ENCODE measurements around the gene BARX1.

BARX1 gene

DNA sequence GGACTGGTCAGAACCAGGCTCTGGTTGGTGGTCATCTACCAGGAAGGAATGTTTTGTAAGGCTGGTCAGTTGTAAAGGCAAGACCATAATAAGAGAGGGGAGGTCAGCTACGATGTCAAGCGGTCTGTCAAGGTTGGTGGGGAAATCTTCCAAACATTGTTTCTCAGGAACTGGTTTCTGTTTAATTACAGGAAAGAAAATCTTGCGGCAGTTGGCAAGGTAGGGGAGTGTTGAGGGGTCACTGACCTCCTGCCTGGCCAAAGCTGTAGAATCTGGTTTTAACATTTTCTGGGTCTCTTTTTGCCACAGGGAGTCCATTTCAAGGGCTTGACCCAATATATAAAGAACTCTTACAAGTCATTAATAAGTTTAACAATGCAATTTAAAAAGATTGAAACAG lies 39.0 kb upstream of the BARX1 start (continued):
- TF ChIP-seq, protein P1, sequence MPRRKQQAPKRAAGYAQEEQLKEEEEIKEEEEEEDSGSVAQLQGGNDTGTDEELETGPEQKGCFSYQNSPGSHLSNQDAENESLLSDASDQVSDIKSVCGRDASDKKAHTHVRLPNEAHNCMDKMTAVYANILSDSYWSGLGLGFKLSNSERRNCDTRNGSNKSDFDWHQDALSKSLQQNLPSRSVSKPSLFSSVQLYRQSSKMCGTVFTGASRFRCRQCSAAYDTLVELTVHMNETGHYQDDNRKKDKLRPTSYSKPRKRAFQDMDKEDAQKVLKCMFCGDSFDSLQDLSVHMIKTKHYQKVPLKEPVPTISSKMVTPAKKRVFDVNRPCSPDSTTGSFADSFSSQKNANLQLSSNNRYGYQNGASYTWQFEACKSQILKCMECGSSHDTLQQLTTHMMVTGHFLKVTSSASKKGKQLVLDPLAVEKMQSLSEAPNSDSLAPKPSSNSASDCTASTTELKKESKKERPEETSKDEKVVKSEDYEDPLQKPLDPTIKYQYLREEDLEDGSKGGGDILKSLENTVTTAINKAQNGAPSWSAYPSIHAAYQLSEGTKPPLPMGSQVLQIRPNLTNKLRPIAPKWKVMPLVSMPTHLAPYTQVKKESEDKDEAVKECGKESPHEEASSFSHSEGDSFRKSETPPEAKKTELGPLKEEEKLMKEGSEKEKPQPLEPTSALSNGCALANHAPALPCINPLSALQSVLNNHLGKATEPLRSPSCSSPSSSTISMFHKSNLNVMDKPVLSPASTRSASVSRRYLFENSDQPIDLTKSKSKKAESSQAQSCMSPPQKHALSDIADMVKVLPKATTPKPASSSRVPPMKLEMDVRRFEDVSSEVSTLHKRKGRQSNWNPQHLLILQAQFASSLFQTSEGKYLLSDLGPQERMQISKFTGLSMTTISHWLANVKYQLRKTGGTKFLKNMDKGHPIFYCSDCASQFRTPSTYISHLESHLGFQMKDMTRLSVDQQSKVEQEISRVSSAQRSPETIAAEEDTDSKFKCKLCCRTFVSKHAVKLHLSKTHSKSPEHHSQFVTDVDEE (CRISPR knock-in tag; IDR thresholded peaks at IDR 0.05) = no peak
- TF ChIP-seq ZNF8 (CRISPR knock-in tag; IDR thresholded peaks at IDR 0.05) = no peak
- TF ChIP-seq, protein P2, sequence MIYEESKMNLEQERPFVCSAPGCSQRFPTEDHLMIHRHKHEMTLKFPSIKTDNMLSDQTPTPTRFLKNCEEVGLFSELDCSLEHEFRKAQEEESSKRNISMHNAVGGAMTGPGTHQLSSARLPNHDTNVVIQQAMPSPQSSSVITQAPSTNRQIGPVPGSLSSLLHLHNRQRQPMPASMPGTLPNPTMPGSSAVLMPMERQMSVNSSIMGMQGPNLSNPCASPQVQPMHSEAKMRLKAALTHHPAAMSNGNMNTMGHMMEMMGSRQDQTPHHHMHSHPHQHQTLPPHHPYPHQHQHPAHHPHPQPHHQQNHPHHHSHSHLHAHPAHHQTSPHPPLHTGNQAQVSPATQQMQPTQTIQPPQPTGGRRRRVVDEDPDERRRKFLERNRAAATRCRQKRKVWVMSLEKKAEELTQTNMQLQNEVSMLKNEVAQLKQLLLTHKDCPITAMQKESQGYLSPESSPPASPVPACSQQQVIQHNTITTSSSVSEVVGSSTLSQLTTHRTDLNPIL (CRISPR knock-in tag; IDR thresholded peaks at IDR 0.05; ENCODE audit: low read depth) = no peak
- no peak for TF ChIP-seq BACH2 (CRISPR knock-in tag; IDR thresholded peaks at IDR 0.05; ENCODE audit: borderline replicate concordance)
- TF ChIP-seq SNAI2 (CRISPR knock-in tag; IDR thresholded peaks at IDR 0.05) = no peak
- TF ChIP-seq OSR1 (CRISPR knock-in tag; IDR thresholded peaks at IDR 0.05) = no peak
- no peak for TF ChIP-seq TCF4 (CRISPR knock-in tag; IDR thresholded peaks at IDR 0.05; ENCODE audit: borderline replicate concordance)
- no peak for TF ChIP-seq RARB (CRISPR knock-in tag; IDR thresholded peaks at IDR 0.05)
- no peak for TF ChIP-seq TOX (CRISPR knock-in tag; IDR thresholded peaks at IDR 0.05; ENCODE audit: borderline replicate concordance)
- TF ChIP-seq, protein P3, sequence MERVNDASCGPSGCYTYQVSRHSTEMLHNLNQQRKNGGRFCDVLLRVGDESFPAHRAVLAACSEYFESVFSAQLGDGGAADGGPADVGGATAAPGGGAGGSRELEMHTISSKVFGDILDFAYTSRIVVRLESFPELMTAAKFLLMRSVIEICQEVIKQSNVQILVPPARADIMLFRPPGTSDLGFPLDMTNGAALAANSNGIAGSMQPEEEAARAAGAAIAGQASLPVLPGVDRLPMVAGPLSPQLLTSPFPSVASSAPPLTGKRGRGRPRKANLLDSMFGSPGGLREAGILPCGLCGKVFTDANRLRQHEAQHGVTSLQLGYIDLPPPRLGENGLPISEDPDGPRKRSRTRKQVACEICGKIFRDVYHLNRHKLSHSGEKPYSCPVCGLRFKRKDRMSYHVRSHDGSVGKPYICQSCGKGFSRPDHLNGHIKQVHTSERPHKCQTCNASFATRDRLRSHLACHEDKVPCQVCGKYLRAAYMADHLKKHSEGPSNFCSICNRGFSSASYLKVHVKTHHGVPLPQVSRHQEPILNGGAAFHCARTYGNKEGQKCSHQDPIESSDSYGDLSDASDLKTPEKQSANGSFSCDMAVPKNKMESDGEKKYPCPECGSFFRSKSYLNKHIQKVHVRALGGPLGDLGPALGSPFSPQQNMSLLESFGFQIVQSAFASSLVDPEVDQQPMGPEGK (CRISPR knock-in tag; IDR thresholded peaks at IDR 0.05; ENCODE audit: borderline replicate concordance) = no peak
- TF ChIP-seq ZNF565 (CRISPR knock-in tag; conservative IDR thresholded peaks at IDR 0.05; ENCODE audit: low read depth) = no peak

DNA sequence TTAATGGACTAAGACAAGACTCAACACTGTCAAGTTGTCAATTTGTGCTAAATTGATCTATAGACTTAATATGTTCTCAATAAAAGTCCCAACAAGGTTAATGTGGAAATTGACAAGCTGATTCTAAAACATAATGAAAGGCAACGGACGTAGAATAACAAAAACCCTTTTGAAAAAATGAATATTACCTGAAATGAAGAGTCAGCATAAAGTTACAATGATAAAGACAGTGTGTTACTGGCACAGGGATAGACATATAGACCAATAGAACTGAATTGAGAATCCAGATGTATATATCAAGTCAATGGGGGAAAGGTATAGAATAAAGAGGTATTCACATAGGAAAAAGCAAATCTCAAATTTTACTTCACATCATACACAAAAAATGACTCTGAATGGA lies 37.7 kb upstream of the BARX1 start:
- TF ChIP-seq PPARA (CRISPR knock-in tag; IDR thresholded peaks at IDR 0.05; ENCODE audit: borderline replicate concordance) (no peak), ZFP30 (CRISPR knock-in tag; IDR thresholded peaks at IDR 0.05) (no peak), RARB (CRISPR knock-in tag; IDR thresholded peaks at IDR 0.05) (no peak), ZFP3 (CRISPR knock-in tag; IDR thresholded peaks at IDR 0.05) (no peak), ZNF8 (CRISPR knock-in tag; IDR thresholded peaks at IDR 0.05) (no peak), BACH2 (CRISPR knock-in tag; IDR thresholded peaks at IDR 0.05; ENCODE audit: borderline replicate concordance) (no peak), ISL1 (CRISPR knock-in tag; IDR thresholded peaks at IDR 0.05) (no peak), ZNF565 (CRISPR knock-in tag; conservative IDR thresholded peaks at IDR 0.05; ENCODE audit: low read depth) (no peak), TCF4 (CRISPR knock-in tag; IDR thresholded peaks at IDR 0.05; ENCODE audit: borderline replicate concordance) (no peak), SNAI2 (CRISPR knock-in tag; IDR thresholded peaks at IDR 0.05) (no peak)
- TF ChIP-seq, protein P2 (CRISPR knock-in tag; IDR thresholded peaks at IDR 0.05; ENCODE audit: low read depth) = no peak
- TF ChIP-seq, protein P4, sequence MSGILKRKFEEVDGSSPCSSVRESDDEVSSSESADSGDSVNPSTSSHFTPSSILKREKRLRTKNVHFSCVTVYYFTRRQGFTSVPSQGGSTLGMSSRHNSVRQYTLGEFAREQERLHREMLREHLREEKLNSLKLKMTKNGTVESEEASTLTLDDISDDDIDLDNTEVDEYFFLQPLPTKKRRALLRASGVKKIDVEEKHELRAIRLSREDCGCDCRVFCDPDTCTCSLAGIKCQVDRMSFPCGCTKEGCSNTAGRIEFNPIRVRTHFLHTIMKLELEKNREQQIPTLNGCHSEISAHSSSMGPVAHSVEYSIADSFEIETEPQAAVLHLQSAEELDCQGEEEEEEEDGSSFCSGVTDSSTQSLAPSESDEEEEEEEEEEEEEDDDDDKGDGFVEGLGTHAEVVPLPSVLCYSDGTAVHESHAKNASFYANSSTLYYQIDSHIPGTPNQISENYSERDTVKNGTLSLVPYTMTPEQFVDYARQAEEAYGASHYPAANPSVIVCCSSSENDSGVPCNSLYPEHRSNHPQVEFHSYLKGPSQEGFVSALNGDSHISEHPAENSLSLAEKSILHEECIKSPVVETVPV (CRISPR knock-in tag; IDR thresholded peaks at IDR 0.05) = no peak
- no peak for ATAC-seq

DNA sequence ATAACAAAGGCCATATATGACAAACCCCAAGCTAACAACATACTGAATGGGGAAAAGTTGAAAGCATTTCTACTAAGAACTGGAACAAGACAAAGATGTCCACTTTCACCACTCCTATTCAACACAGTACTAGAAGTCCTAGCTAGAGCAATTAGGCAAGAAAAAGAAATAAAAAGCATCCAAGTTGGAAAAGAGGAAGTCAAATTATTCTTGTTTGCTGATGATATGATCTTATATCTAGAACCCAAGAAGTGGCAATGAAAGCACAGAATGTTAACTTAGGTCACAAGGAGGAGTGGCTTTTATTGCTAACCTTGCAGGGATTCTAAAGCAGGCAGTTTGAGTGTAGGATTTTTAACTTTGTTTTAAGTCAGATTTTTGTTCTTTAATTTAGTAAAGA lies 35.3 kb upstream of the BARX1 start:
- ATAC-seq = no peak
- TF ChIP-seq TCF4 (CRISPR knock-in tag; IDR thresholded peaks at IDR 0.05; ENCODE audit: borderline replicate concordance) = no peak
- TF ChIP-seq, protein P5, sequence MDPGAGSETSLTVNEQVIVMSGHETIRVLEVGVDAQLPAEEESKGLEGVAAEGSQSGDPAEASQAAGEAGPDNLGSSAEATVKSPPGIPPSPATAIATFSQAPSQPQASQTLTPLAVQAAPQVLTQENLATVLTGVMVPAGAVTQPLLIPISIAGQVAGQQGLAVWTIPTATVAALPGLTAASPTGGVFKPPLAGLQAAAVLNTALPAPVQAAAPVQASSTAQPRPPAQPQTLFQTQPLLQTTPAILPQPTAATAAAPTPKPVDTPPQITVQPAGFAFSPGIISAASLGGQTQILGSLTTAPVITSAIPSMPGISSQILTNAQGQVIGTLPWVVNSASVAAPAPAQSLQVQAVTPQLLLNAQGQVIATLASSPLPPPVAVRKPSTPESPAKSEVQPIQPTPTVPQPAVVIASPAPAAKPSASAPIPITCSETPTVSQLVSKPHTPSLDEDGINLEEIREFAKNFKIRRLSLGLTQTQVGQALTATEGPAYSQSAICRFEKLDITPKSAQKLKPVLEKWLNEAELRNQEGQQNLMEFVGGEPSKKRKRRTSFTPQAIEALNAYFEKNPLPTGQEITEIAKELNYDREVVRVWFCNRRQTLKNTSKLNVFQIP (CRISPR knock-in tag; IDR thresholded peaks at IDR 0.05; ENCODE audit: borderline replicate concordance, low read depth) = no peak
- TF ChIP-seq ZFP3 (CRISPR knock-in tag; IDR thresholded peaks at IDR 0.05) = no peak
- TF ChIP-seq BACH2 (CRISPR knock-in tag; IDR thresholded peaks at IDR 0.05; ENCODE audit: borderline replicate concordance) = no peak
- no peak for TF ChIP-seq PPARA (CRISPR knock-in tag; IDR thresholded peaks at IDR 0.05; ENCODE audit: borderline replicate concordance)
- TF ChIP-seq OSR1 (CRISPR knock-in tag; IDR thresholded peaks at IDR 0.05) = no peak
